Measurements from ENCODE around the gene ZMIZ2. TPM values are rescaled to one million over a fixed set of nuclear protein-coding genes. Genes with fewer than 3 reads are reported as not detected.

Gene ZMIZ2, protein sequence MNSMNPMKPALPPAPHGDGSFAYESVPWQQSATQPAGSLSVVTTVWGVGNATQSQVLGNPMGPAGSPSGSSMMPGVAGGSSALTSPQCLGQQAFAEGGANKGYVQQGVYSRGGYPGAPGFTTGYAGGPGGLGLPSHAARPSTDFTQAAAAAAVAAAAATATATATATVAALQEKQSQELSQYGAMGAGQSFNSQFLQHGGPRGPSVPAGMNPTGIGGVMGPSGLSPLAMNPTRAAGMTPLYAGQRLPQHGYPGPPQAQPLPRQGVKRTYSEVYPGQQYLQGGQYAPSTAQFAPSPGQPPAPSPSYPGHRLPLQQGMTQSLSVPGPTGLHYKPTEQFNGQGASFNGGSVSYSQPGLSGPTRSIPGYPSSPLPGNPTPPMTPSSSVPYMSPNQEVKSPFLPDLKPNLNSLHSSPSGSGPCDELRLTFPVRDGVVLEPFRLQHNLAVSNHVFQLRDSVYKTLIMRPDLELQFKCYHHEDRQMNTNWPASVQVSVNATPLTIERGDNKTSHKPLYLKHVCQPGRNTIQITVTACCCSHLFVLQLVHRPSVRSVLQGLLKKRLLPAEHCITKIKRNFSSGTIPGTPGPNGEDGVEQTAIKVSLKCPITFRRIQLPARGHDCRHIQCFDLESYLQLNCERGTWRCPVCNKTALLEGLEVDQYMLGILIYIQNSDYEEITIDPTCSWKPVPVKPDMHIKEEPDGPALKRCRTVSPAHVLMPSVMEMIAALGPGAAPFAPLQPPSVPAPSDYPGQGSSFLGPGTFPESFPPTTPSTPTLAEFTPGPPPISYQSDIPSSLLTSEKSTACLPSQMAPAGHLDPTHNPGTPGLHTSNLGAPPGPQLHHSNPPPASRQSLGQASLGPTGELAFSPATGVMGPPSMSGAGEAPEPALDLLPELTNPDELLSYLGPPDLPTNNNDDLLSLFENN
- 24.7 and 33.0 TPM in 2 replicates for total RNA-seq

DNA sequence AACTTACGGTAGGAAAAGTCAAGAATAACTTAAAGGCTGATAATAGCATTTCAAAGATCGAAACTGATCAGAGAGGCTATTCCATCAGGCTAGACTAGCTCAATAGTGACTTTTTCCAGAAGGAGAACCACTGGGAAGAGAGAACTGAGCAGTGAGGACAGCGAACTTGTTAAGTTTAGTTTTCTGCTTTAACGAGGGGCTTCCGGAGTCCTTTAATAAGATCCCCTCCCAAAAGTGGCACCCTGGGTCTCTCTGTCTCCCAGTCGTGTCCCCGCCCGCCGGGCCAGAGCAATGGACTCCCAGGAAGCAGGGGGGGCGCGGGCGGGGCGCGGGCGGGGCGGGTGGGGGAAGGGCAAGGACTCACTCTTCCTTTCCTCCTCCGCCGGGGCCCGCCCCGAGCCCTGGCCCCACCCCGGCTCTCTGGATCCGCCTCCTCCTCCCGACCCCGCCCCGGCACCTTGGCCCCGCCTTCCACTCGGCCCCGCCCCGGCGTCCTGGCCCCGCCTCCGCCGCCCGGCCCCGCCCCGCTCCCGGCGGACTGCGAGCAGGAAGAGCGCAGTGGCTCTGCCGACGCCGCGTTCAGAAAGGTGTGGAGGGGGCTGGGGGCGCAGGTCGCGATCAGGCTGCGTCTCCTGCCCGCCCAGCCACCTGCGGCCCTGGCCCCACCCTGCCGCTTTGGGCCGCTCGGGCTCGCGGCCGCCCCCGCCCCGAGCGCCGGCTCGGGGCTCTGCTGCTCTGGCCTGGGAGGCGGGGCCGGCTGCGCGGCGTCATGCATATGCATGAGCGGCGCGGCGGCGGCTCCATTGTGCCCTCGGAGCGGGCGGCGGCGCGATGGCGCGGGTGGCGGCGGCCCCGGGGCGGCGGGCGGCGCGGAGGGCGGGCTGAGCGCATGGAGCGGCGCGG is at the start of gene ZMIZ2:
Gene ZMIZ2 (plus strand): TSS at position 803 of the 903 bp plus-strand sequence. CDS start 7,403 bp downstream, outside the sequence.

DNA sequence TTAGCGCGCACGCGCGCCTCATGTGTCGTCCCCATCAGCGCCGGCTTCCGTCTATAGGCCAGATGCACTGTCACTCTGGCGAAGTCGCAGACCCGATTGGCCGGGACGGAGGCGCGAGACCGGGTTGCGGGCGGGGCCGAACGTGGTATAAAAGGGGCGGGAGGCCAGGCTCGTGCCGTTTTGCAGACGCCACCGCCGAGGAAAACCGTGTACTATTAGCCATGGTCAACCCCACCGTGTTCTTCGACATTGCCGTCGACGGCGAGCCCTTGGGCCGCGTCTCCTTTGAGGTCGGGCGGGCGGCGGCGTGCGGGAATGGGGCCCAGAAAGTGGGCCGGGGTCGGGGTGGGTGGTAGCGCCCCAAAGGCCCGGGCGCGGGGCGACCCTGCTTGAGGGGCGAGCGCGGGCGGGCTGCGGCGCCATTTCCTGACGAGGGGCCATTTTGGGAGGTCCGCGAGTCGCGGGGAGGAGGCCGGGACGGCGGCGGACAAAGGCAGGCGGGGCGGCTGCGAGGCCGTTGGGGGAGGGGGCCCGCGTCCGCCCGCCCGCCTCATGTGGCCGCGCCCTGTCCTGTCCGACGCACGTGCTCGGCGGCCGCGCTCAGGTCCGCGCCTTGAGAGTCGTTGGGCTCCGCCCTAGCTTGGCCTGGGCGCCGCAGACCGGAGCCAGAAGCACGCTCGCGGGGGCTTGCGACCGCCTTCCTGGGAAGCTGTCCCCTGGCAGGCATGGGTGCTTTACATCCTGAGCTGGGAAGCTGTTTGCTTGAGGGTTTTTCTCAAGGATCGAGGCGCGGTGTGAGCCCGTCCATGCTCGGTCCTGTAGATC is 48.1 kb downstream of the ZMIZ2 start, which contains the start of gene PPIA:
Gene PPIA (plus strand): TSS at position 178 of the 825 bp plus-strand sequence. CDS start 44 bp downstream, at position 222.

Other genes starting within 250 kb of the ZMIZ2 start
- gene NPC1L1, start 207.5 kb upstream of the ZMIZ2 start, total RNA-seq, result not detected in 2 replicates
- 61.7 and 69.9 TPM in 2 replicates for gene DDX56, start 174.9 kb upstream of the ZMIZ2 start, total RNA-seq
- gene TMED4, start 166.6 kb upstream of the ZMIZ2 start, total RNA-seq, result 87.9 and 114 TPM in 2 replicates
- 53.6 and 63.2 TPM in 2 replicates for gene OGDH, start 142.2 kb upstream of the ZMIZ2 start, total RNA-seq
- gene PPIA, start 47.8 kb downstream of the ZMIZ2 start, total RNA-seq, result 2,937 and 3,058 TPM in 2 replicates
- 111 and 125 TPM in 2 replicates for gene H2AZ2, start 99.2 kb downstream of the ZMIZ2 start, total RNA-seq
- gene PURB, start 136.7 kb downstream of the ZMIZ2 start, total RNA-seq, result 24.5 and 26.8 TPM in 2 replicates
- gene MYO1G, start 230.2 kb downstream of the ZMIZ2 start, total RNA-seq, result under 0.01 and 0.10 TPM in 2 replicates